Neural cell (in vitro differentiated cells): ENCODE measurements around the gene OTULIN.

Experiments
- CTCF ChIP-seq: fragments of 450-650 bp; IDR thresholded peaks from 2 replicates; pipeline ENCODE4 v1.5.1; 2014; ENCODE audit warnings: antibody characterized with exemption, mild to moderate bottlenecking, moderate library complexity; ENCODE audit not compliant: poor library complexity, severe bottlenecking
- RAD21 ChIP-seq: fragments of 450-650 bp; conservative IDR thresholded peaks from 2 replicates; pipeline ENCODE4 v1.6.1; 2014; ENCODE audit warnings: antibody characterized with exemption, mild to moderate bottlenecking, moderate library complexity
- SMC3 ChIP-seq: fragments of 450-650 bp; conservative IDR thresholded peaks from 2 replicates; pipeline ENCODE4 v1.6.1; 2014; ENCODE audit warnings: antibody characterized with exemption, mild to moderate bottlenecking, moderate library complexity; ENCODE audit not compliant: poor library complexity

GRCh38 chr5:14741801-14742440 lies 77.4 kb downstream of the OTULIN start:
- no peak for TF ChIP-seq CTCF
- no peak for TF ChIP-seq RAD21
- TF ChIP-seq SMC3 = no peak
